ENCODE results near the gene INSIG1. TPM values are rescaled to one million over a fixed set of nuclear protein-coding genes. Genes with fewer than 3 reads are reported as not detected.

Gene INSIG1
- total and polyA plus RNA-seq, 2 of the 4 experiments (the other 2 are of a cell fraction) = 19.0 to 26.0 TPM

DNA sequence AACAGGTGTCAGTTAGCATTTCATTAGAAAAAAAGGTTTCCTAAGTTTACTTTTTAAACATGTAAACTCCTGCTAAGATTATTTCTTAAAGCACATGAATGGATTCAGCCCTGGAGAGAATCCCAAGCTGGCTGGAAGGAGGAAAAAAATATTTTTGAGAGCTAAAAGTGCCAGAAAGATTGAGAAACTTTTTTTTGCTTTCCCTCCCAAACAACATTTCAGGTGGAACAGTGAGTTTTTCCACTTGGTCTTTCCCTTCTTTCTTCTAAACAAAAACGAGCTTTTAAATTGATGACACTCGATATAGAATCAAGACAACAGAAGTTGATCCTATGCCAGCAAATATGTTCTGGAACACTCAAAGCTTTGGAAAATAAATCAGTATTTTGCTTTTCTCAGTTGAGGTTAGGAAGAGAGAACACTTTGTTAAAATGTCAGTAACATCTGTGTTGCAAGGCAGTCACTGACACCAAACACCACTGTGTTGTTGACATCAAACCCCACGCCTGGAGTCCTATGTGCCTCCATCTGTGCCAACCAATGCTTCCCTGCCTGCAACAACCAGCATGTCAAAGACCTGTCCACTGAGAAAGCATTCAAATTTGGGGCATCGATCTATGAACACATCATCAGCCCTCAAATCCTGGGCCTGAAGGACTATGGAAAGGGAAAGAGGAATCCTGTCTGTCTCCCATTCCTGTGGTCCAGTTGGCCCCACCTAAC is 22.9 kb upstream of the INSIG1 start:
- Histone ChIP-seq H3K9me3 (ENCODE audit: control insufficient read depth, insufficient read depth, low read length) (no peaks in the 10 kb centered on the region), H3K56ac (ENCODE audit: extremely low read depth, insufficient read depth, low read length) (no peak overlapping the region), H3K18ac (ENCODE audit: low read depth, low read length) (no peak overlapping the region), H3K27me3 (ENCODE audit: control insufficient read depth, insufficient read depth, low read length) (peaks cover 13% of the 10 kb centered on the region), H3K4me2 (ENCODE audit: low read depth, low read length) (no peak overlapping the region), H3K79me1 (ENCODE audit: low read depth in 1 of 2, low read length in 2 of 2) (no peaks in the 10 kb centered on the region), H4K8ac (ENCODE audit: low read depth in 2 of 2, low read length in 2 of 2) (no peak overlapping the region), H4K5ac (ENCODE audit: low read depth, low read length) (no peak overlapping the region), H3K14ac (replicated peaks; ENCODE audit: low read depth, low read length) (no peak overlapping the region), H3K9me1 (ENCODE audit: insufficient read depth, low read length) (no peaks in the 10 kb centered on the region), H2AK9ac (replicated peaks; ENCODE audit: low read depth, low read length, poor library complexity) (no peak overlapping the region), H4K91ac (ENCODE audit: insufficient read depth, low read depth, low read length) (no peak overlapping the region), H2AFZ (replicated peaks; ENCODE audit: low read length, poor library complexity) (no peak overlapping the region), H4K20me1 (ENCODE audit: insufficient read depth, low read length) (no peaks in the 10 kb centered on the region), H3K4me1 (ENCODE audit: control insufficient read depth, insufficient read depth, low read length) (no peaks in the 10 kb centered on the region; the same call in 1 of the 2 replicates), H2BK15ac (ENCODE audit: low read depth, low read length) (no peak overlapping the region), H3K9ac (ENCODE audit: low read depth, low read length) (no peak overlapping the region), H2BK5ac (ENCODE audit: low read depth, low read length, poor library complexity, severe bottlenecking) (no peak overlapping the region), H3K4me3 (ENCODE audit: insufficient read depth, low read depth, low read length) (no peak overlapping the region), H3K4ac (ENCODE audit: low read depth, low read length) (no peak overlapping the region), H2BK120ac (ENCODE audit: low read depth, low read length) (no peak overlapping the region), H3K36me3 (ENCODE audit: control insufficient read depth, insufficient read depth, low read length) (no peaks in the 10 kb centered on the region), H2BK20ac (ENCODE audit: low read depth, low read length) (no peak overlapping the region), H2AK5ac (ENCODE audit: low read depth, low read length) (no peak overlapping the region), H3K23ac (ENCODE audit: low read depth, low read length) (no peak overlapping the region), H3K27ac (ENCODE audit: insufficient read depth, low read length) (no peak overlapping the region)
- intact Hi-C loops (cut with micrococcal nuclease) = no loop called here
- ChIA-PET CTCF (no interaction called here), POLR2A (ENCODE audit: unreplicated experiment) (no interaction called here)
- WGBS, 2 experiments (ENCODE audit: extremely low coverage in 2 of 2, insufficient read length in 1 of 2) = no CpG with 5 or more reads among the region's 4 CpGs
- no peak for ATAC-seq (ENCODE audit: low read depth)
- in situ Hi-C loops (cut with MboI; ENCODE audit: low sequenced_read_pairs) = no loop called here
- no peak for DNase-seq
- BruUV-seq (replicated peaks) = no TSS peak
- no peak for TF ChIP-seq BHLHE40 (IDR thresholded peaks at IDR 0.05; ENCODE audit: low read depth, low read length)
- dilution Hi-C loops (cut with HindIII; ENCODE audit: low sequenced_read_pairs, unreplicated experiment) = no loop called here

All from IMR-90 (cell line).